DLD1 (cell line): Measurements from ENCODE around the gene IDUA.

Experiments
- in situ Hi-C: cut with HindIII; loops from 2 replicates; pipeline ENCODE4 v1.10.0; 2017; ENCODE audit warnings: low sequenced_read_pairs

IDUA gene

DNA sequence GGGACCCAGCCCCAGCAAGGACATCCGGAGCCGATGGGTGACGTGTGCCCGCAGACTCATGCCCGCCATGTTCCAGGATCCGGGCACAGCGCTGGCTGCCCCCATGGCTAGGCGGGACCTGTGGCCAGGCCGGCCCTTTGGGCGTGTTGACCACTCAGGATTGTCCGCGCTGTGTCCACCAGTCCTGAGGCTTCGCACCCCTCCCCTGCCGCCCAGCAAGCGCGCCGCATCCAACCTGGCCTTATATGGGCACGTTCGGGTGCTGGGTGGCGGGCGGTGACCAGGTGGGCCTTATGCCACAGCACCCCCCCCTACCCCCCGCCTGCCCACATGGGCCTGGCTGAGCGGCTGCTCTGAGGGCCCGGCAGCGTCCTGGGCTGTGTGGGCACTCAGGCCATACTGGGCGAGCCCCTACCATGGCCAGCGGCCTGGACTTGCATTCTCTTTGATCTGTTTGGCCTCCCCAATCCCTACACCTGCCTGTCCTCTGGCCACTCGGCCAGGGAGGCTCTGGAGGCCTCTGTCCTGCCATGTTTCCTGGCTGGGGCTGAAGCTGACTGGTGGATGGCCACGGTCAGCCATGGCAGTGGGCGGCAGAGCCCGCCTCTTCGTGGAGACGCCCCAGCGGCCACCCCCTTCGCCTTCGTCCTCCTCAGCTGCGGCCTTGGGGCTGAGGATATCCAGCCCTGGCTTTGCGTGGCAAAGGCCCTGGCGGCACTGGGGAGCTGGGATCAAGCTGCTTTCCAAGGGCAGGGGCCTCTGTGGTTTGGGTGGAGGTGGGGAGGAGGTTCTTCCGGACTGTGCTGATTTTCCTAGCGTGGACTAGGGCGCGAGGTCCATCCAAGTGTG, 26.6 kb downstream of the IDUA start:
- in situ Hi-C loops = no loop called here

DNA sequence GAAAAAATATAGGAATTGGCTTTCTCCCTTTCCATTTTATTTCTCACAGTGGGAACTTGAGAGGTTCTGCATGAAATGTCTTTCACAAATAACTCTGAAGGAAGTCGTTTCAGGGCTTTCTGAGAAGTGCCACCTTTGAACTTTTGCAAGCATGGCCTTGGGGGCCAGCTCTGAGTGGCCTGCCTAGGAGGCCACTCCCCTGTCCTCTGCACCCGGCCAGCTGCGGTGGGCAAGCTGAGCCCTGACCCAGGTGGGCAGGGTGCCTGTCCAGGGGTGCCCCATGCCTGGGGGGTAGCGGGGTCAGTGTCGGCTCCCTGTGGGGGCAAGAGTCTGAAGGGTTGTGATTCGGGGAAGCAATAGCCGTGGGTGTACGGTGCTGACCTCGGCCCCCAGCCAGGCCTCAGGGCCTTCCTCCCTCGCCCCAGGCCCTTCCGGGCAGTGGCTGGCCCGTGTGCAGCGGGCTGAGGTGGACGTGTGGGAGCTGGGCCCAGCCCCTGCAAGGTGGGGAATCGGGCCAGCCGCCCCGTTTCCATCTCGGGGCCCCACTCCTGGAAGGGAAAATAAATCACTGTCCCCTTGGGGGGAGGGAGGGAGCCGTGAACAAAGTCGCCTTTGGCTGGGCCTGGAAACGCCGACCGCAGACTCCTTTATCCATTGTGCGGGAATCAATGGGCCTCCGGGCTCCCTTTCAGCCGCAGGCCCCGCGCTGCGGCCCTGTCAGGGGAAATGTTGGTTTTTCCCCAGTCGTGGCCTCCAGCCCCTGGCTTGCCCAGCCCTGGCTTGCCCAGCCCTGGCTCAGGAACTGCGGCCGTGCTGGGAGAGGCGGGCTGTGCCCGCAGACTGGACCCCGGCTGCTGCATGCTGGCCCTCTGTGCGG, 27.7 kb downstream of the IDUA start:
- in situ Hi-C loops = no loop called here

DNA sequence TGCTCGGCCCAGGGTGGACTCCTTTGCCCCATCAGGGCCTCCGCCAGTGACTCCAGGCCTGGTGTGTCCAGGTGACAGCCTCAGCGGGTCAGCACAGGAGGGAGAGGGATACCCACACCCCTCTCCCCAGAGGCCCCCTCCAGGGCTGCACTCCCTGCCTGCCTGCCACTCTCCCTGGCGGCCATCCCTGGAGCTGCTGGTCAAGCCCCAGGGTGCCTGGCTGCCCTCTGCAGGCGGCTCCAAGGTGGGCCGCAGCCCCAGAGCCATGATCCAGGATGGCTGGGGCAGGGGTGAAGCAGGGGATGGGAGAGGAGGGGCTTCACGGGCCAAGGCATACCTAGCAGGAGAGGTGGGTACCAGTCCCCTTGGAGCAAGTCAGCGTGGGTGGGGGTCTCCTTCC, 28.3 kb downstream of the IDUA start:
- in situ Hi-C loops = no loop called here

DNA sequence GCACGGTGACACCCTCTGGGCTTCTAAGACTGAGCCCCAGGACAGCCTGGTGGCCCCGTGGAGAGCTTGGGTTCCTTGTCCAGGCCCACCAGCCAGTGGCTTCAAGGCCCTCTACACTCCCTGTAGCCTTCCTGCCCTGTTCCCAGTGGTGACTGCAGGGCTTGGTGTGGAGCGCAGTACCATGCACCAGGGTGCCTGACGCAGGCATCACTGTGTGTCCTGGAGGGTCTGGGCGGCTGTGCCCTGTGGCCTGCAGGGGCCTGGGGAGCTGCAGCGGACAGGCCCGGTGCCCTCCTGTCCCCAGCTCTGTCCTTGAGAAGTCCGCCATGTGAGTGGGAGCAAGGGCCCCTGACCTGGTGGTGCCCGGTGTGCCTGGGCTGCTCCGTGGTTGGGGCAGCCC, 28.9 kb downstream of the IDUA start:
- in situ Hi-C loops = no loop called here

DNA sequence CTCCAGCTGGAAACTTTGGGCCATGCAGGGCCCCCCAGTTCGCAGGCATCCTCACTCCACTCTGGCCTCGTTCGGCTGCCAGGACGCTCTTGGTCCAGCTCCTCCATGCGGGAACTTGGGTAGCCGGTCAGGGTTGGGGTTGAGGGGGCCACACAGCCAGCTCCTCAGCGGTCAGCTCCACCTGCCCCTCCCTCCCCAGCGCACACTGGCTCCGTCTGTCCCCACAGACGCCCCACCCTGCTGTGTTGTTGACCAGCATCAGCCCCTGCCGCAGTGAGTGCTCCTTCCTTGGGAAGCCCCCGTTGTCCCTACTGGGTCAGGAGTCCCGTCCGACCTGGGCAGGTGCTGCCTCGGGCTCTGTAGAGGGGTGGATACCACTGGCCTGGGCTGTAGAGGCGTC, 30.4 kb downstream of the IDUA start:
- in situ Hi-C loops = no loop called here

DNA sequence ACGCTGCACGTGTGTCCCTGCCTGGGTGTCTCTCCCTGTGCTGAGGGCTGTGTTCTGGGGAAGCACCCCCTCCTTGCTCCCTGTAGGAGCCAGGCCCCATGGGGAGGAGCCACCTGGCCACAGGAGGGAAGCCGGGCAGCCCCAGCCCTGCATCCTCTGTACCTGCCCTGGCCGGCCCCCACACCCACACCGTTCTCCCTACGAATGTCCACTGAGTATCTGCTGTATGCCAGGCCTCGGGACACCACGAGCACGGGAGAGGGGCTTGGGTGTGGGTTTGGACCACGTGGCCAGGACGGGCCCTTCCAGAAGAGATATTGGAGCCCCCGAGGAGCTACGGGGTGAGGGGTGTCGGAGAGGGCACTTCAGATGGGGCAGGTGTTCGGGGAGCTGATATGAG, 30.9 kb downstream of the IDUA start:
- in situ Hi-C loops = no loop called here

- in situ Hi-C loops = no loop called here
These were observed 31.5 kb downstream of the IDUA start for GRCh38 chr4:1018147-1019020.

DNA sequence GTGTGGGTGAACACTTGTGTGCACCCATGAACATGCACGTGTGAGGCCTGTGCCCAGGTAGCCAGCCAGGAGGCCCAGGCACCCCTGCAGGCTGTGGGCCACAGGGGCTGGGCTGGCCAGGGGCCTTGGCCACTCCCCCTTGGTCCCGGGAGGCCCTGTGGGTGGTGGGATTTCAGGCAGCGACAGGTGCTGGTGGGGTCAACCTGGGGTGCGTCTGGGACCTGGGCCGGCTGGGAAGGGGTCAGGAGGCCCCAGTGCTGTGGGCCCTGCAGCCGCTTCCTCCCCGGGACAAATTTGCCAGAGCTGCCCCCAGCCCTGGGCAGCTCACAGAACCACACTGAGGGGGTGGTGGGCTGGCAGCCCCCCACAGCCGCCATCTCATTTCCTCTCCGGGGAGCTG, 32.5 kb downstream of the IDUA start:
- in situ Hi-C loops = no loop called here

GRCh38 chr4:1019729-1020470, 33.1 kb downstream of the IDUA start:
- in situ Hi-C loops = no loop called here

DNA sequence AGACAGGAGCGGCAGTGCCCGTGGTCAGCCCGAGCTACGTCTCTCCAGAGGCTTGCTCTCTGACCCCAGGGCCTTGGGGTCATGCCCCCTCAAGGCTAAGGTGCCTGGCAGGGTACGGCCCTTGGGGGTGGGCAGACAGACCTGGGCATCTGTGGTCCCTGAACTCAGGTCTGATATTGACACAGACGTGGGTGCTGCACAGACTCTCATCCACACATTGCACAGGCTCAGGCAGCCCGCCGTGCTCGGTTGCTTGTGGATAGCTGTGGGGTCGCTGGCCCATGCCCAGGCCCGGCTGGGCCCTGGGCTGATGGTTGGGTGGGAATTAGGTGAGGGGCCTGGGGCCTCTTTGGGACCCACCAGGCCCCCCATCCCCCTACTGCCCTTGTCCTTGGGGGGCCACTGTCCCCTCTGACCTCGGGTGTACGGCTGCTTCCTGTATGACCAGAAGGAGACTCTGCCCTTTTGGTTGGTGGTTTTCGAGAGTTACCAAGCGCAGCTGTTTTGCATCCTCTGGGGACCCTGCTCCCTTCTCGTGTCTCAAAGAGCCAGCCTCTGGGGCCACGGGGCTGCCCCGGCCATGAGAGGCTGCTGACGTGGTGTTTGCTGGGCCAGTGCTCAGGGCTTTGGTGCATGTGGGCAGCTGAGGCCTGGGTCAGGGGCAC, 34.7 kb downstream of the IDUA start:
- in situ Hi-C loops = no loop called here

- in situ Hi-C loops = no loop called here
These were observed 35.4 kb downstream of the IDUA start for GRCh38 chr4:1022051-1022738.

DNA sequence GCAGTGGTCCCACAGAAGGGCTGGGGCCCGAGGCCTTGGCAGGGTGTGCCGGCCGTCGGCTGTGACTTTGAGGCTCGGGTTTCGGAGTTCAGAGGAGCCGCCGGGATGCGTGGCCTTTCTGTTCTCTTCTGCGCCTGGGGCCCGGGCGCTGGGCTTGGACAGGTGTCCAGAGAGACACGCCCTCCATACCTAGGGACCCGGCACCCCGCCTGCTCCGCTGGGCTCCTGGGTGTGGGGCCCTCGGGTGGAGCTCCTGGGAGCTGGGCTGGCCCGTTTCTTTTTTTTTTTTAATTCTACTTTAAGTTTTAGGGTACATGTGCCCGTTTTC, 35.9 kb downstream of the IDUA start:
- in situ Hi-C loops = no loop called here

GRCh38 chr4:1023075-1023640, 36.3 kb downstream of the IDUA start:
- in situ Hi-C loops = no loop called here

GRCh38 chr4:1023895-1024740, 37.3 kb downstream of the IDUA start:
- in situ Hi-C loops = no loop called here

- in situ Hi-C loops = no loop called here
These were observed 38.2 kb downstream of the IDUA start for GRCh38 chr4:1024882-1025545.

GRCh38 chr4:1026115-1026514, 39.3 kb downstream of the IDUA start:
- in situ Hi-C loops = no loop called here

- in situ Hi-C loops = no loop called here
These were observed 40.5 kb downstream of the IDUA start for GRCh38 chr4:1027219-1027914.
